SK-MEL-5 (cell line): Measurements from ENCODE around the gene DENND5A. TPM values are rescaled to one million over a fixed set of nuclear protein-coding genes. Genes with fewer than 3 reads are reported as not detected.
A peak's percentile ranks its signal among the peaks of the same experiment; 100 is the strongest.
"Not testable (repeated sequence)": the region's sequence is repeated elsewhere in the genome, so short reads cannot be mapped to it uniquely, and the experiment has no call there.

Source experiments
- DNase-seq: peaks from one replicate; pipeline ENCODE4 v3.0.0-alpha.2; 2016; ENCODE audit warnings: low read depth, low spot score
- in situ Hi-C: cut with HindIII; loops from 2 replicates; pipeline ENCODE4 v1.10.0; 2016; ENCODE audit warnings: low sequenced_read_pairs, high pct_unique_total_duplicates, low pct_unique_long_range_greater_than_20kb
- small RNA-seq, 2 experiments: library from RNA; depleted of rRNA; stranded (forward); fragments of <200 nt; gene quantifications; one replicate each; pipeline ENCODE3, GENCODE V24; 2014
- total RNA-seq: library from RNA; depleted of rRNA; stranded (reverse); fragments of >200 nt; shearing (Covaris generic); gene quantifications from 2 replicates; pipeline ENCODE4 v1.2.3, GENCODE V29; 2014; rRNA removed

DENND5A gene
- total RNA-seq, 1 experiment from 2014 or later = 63.9 TPM

GRCh38 chr11:9097186-9097943 is 167.8 kb downstream of the DENND5A start:
- DNase-seq, in situ Hi-C loops: not testable (repeated sequence)

DNA sequence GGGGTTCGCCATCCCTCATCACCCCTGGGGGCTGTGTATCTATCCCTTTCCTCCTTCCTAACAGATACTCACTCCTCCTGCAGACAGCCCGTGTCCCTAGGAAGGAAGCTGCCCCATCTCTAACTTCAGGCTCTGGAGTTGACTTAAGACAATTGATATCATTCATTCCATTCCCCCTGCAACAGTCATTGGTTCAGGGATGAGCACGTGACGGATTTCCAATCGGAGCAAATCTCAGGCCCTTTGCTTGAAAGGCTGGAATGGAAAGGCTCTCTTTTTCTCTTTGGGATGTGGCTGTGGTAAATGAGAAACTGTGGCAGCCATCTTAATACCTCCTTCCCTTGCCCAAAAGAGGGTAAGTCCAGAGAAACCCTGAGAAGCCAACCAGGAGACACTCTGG is 168.7 kb downstream of the DENND5A start:
- DNase-seq = no peak
- in situ Hi-C loops = no loop called here

- peak; percentile 41 for DNase-seq
- in situ Hi-C loops = no loop called here
Measured at GRCh38 chr11:9095421-9095820, 169.7 kb downstream of the DENND5A start.

DNA sequence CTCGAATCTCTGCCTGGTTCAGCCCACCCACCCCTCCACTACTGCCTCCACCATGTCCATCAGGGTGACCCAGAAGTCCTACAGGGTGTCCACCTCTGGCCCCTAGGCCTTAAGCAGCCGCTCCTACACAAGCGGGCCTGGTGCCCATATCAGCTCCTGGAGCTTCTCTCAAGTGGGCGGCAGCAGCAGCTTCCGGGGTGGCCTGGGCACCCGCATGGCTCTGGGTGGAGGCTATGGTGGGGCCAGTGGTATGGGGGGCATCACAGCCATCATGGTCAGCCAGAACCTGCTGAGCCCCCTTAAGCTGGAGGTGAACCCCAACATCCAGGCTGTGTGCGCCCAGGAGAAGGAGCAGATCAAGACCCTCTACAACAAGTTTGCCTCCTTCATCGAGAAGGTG is 170.7 kb downstream of the DENND5A start:
- in situ Hi-C loops = no loop called here
- no peak for DNase-seq

- DNase-seq = peak; percentile 36
- in situ Hi-C loops = no loop called here
Measured at GRCh38 chr11:9092853-9093778, 172.0 kb downstream of the DENND5A start.

- in situ Hi-C loops = no loop called here
Measured at GRCh38 chr11:9092072-9092471, 173.1 kb downstream of the DENND5A start.

GRCh38 chr11:9091044-9091922 is 173.9 kb downstream of the DENND5A start, which contains the start of gene SCUBE2:
SCUBE2 (minus strand) TSS chr11:9091599; CDS start chr11:9091528, 71 bp downstream.
- DNase-seq = no peak

More at GRCh38 chr11:9092072-9092471, 173.1 kb downstream of the DENND5A start:
- DNase-seq = no peak

GRCh38 chr11:9090488-9091043 is 174.6 kb downstream of the DENND5A start:
- no peak for DNase-seq
- in situ Hi-C loops = no loop called here

More at GRCh38 chr11:9091044-9091922, 173.9 kb downstream of the DENND5A start, which contains the start of gene SCUBE2:
- in situ Hi-C loops = no loop called here

DNA sequence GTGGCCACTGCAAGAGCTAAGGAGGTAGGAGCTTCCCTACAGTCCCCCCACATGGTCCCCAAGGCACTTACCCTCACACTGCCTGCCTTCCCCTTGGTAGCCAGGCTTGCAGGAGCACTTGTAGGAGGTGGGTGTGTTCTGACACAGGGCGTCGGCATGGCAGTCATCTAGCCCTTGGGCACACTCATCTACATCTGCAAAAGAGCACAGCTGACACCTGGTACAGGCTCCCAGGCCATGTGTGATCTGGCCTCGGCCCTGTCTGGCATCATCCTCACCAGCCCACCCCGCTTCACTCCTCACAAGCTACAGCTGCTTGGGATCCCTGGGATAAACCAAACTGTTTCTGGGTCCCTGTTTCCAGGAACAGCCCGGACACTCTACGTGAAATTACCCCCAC is 175.5 kb downstream of the DENND5A start:
- no peak for DNase-seq
- in situ Hi-C loops = no loop called here

GRCh38 chr11:9089061-9089460 is 176.1 kb downstream of the DENND5A start:
- no peak for DNase-seq

More at GRCh38 chr11:9089061-9089460, 176.1 kb downstream of the DENND5A start:
- in situ Hi-C loops = no loop called here

Small RNA genes within 50 kb of the gene (small RNA-seq; reads per million reads assigned to genes)
- gene MIR5691 (0 reads per million in 2 experiments), gene RF00017 (0 reads per million in 2 experiments)

Other genes starting within 250 kb of the DENND5A start
- gene SCUBE2, start 173.8 kb downstream of the DENND5A start, total RNA-seq = 2.0 and 2.6 TPM in 2 replicates
- 35.4 and 54.2 TPM in 2 replicates for gene TMEM41B, start 49.2 kb upstream of the DENND5A start, total RNA-seq
- gene IPO7, start 119.3 kb upstream of the DENND5A start, total RNA-seq = 177 and 200 TPM in 2 replicates
- gene ZNF143, start 195.7 kb upstream of the DENND5A start, total RNA-seq = 18.9 and 24.2 TPM in 2 replicates